GM12801 (cell line): ENCODE measurements around the gene SLC24A3.

Experiments used
- CTCF ChIP-seq: IDR thresholded peaks from one replicate; pipeline ENCODE4 v1.5.1; 2011; ENCODE audit warnings: control low read depth; ENCODE audit not compliant: insufficient read length; ENCODE audit errors: extremely low read depth

The SLC24A3 gene

DNA sequence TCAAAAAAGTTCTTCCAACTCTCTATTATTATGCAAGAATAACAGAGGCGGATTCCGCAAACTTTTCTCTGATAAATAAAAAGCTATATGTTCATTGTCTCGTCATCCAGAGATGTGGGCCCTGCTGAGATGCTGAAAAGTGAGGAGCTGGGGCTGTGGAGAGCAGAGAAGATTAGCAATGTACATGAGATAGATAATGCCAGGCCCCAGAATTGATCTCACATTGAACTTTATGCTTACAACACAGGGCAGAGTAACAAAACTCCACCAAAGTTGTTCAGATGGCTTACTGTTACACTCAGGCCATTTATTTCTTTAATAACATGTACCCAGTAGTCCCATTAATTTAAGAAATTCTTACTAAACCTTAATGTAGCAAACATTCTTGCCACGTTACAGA lies 512.9 kb downstream of the SLC24A3 start:
- no peak for TF ChIP-seq CTCF

GRCh38 chr20:19725814-19726525 lies 513.5 kb downstream of the SLC24A3 start:
- no peak for TF ChIP-seq CTCF

- TF ChIP-seq CTCF: no peak
Measured at GRCh38 chr20:19727251-19727847, 514.9 kb downstream of the SLC24A3 start.

- TF ChIP-seq CTCF: no peak
Measured at GRCh38 chr20:19729672-19730071, 517.2 kb downstream of the SLC24A3 start.

DNA sequence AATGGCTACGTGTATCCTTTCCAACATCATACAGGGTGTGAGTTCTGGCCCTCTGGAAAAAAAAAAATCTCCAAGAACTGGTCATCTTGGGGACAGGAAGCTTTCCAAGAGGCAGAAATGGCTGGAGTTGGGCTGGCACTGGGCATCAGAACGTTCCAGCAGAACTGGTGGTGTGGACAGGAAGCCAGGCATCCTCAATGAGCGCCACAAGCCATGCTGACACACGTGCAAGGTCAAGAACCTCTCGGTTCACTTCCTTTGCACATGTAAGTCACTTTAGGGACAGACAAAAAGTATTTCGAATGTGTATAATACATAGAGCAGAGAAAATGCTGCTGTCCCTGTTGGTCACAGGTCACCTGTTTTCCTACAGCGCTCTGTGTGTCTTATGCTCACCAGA lies 518.3 kb downstream of the SLC24A3 start:
- TF ChIP-seq CTCF: no peak

GRCh38 chr20:19734811-19735210 lies 522.4 kb downstream of the SLC24A3 start:
- TF ChIP-seq CTCF: no peak

DNA sequence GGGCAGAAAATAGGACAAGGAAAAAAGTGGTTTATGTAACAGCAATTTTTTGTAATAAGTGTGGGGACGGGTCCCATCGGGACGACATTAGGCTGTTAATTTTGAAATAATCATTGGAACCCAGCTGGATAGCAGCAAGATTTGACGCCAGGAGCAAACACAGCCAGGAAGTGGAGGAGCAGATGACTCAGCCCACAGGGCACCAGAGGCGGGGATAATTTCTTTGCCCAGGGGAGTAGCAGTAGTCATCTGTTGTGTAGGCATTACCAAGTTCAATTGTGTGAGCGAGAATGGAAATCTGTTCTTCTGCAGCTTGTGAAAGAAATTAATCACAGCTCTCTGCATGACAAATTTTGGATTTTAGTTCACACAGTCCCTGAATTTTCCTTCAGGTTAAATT lies 523.0 kb downstream of the SLC24A3 start:
- TF ChIP-seq CTCF: no peak
